Fibroblast of mammary gland (primary cell): ENCODE measurements around the gene SCYL1.

ENCODE experiments used
- DNase-seq: peaks from one replicate; pipeline ENCODE4 v3.0.0-alpha.2; 2010; ENCODE audit warnings: low read depth
- H3K4me3 ChIP-seq: 2 replicates; pipeline ENCODE4 v1.5.1; 2011; ENCODE audit warnings: low read depth, mild to moderate bottlenecking, low read length, moderate library complexity; ENCODE audit not compliant: control insufficient read depth
- TF ChIP-seq, protein P1 (sequence below): conservative IDR thresholded peaks from 2 replicates; pipeline ENCODE4 v1.5.1; 2011; ENCODE audit warnings: low read depth, low read length, inconsistent platforms; ENCODE audit not compliant: control insufficient read depth, insufficient read depth

SCYL1 gene

DNA sequence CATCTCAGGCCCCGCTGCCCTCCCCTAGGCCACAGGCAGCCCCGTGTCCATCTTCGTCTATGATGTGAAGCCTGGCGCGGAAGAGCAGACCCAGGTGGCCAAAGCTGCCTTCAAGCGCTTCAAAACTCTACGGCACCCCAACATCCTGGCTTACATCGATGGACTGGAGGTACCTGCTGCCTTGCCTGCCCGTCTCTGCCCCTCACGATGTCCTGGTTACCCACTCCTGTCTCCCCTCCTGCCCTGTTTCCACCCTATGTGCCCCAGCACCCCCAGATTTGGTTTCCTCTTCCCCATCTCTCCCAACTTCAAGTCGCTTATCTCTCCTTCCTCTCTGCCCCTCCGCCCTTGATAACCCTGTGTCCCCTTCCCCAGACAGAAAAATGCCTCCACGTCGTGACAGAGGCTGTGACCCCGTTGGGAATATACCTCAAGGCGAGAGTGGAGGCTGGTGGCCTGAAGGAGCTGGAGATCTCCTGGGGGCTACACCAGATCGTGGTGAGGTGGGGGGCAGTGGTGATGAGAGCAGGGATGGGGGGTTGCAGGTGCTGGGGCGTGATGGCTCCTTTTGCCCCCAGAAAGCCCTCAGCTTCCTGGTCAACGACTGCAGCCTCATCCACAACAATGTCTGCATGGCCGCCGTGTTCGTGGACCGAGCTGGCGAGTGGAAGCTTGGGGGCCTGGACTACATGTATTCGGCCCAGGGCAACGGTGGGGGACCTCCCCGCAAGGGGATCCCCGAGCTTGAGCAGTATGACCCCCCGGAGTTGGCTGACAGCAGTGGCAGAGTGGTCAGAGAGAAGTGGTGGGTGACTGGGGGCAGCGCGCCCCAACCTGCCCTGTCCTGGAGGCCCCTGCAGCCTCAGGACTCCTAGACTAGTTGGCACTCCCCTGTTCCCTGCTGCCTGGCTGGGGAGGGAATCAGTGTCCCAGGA lies 930 bp downstream of the SCYL1 start:
- no peak for DNase-seq
- TF ChIP-seq, protein P1, sequence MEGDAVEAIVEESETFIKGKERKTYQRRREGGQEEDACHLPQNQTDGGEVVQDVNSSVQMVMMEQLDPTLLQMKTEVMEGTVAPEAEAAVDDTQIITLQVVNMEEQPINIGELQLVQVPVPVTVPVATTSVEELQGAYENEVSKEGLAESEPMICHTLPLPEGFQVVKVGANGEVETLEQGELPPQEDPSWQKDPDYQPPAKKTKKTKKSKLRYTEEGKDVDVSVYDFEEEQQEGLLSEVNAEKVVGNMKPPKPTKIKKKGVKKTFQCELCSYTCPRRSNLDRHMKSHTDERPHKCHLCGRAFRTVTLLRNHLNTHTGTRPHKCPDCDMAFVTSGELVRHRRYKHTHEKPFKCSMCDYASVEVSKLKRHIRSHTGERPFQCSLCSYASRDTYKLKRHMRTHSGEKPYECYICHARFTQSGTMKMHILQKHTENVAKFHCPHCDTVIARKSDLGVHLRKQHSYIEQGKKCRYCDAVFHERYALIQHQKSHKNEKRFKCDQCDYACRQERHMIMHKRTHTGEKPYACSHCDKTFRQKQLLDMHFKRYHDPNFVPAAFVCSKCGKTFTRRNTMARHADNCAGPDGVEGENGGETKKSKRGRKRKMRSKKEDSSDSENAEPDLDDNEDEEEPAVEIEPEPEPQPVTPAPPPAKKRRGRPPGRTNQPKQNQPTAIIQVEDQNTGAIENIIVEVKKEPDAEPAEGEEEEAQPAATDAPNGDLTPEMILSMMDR: no peak
- H3K4me3 ChIP-seq: peak overlapping the region; percentile 78

DNA sequence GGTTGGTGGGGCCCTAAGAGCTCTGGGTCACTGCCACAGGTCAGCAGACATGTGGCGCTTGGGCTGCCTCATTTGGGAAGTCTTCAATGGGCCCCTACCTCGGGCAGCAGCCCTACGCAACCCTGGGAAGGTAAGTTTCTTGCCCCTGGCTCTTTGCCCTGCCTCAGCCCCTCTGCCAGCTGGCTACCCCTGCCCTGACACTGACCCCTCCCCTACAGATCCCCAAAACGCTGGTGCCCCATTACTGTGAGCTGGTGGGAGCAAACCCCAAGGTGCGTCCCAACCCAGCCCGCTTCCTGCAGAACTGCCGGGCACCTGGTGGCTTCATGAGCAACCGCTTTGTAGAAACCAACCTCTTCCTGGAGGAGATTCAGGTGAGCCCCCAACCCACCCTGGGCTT lies 1.9 kb downstream of the SCYL1 start:
- TF ChIP-seq, protein P1: no peak
- no peak for DNase-seq
- H3K4me3 ChIP-seq: no peak overlapping the region

DNA sequence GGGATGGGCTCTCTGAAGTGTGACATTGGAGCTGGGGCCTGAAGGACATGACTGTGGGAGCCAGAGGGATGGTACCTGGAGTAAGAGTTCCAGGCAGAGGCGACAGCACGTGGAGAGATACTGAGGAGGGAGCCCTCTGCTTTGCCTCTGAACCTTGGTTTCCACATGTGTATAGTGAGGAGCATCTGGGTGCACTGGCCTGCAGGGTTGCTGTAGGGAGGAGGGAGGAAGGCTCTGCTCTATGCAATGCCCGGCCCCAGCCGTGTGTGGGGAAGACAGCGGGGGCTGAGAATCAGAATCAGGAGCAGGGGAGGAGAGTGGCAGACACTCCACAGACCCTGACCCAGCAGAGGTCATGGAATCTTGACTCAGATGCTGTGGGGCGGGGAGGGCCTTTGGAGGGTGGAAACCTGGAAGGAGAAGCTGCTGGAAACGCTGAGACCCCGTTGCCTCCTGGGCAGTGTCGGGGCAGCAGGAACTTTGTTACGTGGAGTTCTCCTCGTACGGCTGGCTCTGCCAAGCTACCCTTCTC lies 4.0 kb downstream of the SCYL1 start:
- DNase-seq: no peak
- TF ChIP-seq, protein P1: no peak
- H3K4me3 ChIP-seq: no peak overlapping the region

DNA sequence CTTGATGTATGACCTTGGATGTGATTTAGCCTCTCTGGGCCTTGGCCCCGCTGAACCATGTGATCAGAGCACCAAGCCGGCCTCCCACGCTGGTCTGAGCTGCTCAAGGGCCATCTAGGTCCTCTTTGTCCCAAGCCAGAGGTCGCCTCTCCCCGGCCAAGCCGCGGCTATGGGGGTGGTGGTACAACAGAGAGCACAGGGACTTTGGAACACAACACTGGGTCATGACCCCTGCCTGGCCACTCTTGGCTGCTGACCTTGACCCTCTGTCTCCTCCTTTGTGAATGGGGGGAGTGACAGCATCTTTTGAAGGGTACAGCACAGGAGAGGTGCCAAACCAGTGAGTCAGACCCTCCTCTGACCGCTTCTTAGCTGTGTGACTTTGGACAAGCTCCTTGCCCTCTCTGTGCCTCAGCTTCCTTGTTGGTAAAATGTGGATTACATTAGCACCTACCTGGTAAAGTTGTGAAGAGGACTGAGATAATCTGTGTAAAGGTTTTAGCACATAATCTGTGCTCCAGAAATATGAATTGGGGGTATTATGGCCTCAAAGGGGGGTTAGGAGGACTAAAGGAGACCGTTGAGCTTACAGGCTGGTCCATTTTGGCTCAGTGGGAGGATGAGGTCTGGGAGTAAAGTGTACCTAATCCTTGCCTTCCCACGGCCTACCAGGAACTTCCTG lies 4.7 kb downstream of the SCYL1 start:
- no peak overlapping the region for H3K4me3 ChIP-seq
- TF ChIP-seq, protein P1: no peak
- DNase-seq: peak; percentile 34

DNA sequence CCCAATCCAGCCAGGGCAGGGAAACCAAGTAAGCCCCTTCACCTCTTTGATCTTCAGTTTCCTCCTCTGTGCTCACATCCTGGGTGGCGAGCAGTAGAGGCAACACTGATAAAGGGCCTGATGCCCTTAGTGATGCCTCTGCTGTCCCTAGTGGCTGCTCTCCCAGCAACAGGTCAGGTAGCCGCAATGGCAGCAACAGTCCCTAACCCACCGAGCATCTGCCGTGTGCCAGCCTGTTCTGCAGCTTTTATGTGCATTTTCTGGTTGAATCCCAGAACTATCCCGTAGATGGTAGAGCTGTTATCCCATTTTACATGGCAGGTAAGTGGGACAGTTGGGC lies 5.2 kb downstream of the SCYL1 start:
- TF ChIP-seq, protein P1: peak; percentile 21
- no peak for DNase-seq
- no peak overlapping the region for H3K4me3 ChIP-seq

DNA sequence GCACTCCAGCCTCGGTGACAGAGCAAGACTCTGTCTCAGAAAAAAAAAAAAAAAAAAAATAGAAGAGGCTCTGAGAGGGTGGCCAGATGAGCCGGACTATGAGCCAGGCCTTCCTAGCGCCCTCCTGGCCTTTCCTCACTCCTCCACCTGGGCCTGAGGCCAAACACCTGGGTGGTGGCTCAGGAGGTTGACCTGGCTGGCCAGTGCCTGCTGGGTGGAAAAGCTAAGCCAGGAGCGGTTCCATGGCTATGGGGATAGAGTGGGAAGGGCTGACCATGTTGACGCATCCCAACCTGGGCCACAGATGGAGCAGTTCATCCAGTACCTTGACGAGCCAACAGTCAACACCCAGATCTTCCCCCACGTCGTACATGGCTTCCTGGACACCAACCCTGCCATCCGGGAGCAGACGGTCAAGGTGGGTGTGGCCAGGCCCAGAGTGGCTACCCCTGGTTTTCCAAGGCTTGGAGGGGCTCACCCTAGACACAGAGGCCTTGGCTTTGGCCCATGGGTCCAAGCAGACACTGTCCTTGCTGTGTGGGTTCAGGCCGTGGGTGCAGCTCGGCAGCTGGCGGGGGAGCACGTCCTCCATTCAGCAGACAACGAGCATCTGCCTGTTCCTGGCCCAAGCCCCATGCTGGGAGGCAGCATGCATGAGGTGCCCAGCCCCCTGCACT lies 7.6 kb downstream of the SCYL1 start:
- H3K4me3 ChIP-seq: no peak overlapping the region
- TF ChIP-seq, protein P1: no peak
- DNase-seq: no peak
